K562 (cell line): ENCODE measurements around the gene CSAD. TPM values are rescaled to one million over a fixed set of nuclear protein-coding genes. Genes with fewer than 3 reads are reported as not detected.

ENCODE experiments used
- polyA plus RNA-seq, 8 experiments: library from polyadenylated mRNA; depleted of rRNA in 4 of 8; stranded (reverse) in 5 of 8; unstranded in 3 of 8; fragments of >200 nt; fragmentation: Nextera tagmentation in 2 of 8; fragmentation: Illumina TruSeq in 1 of 8; extraction: Ambion mirVana in 2 of 8; extraction: Trizol in 1 of 8; gene quantifications; 2 replicates each; pipeline versions ENCODE4 v1.2.1 to v1.2.3, GENCODE V29; 2011 to 2014; ENCODE audit warnings: inconsistent platforms in 1 of 8, missing spikeins in 1 of 8
- total RNA-seq, 7 experiments: library from RNA; depleted of rRNA in 6 of 7; stranded (reverse); fragments of >200 nt in 6 of 7; fragmentation: Illumina TruSeq in 2 of 7; extraction: Trizol in 2 of 7; gene quantifications; 2 replicates each; pipeline versions ENCODE4 v1.2.1 to v1.2.3, GENCODE V29; 2011 to 2021; ENCODE audit warnings: low replicate concordance in 1 of 7
- TF ChIP-seq, protein P1 (sequence below), 2 experiments: fragments of 450-650 bp; formaldehyde crosslinking in 1 of 2; IDR thresholded peaks; 2 replicates each; pipeline versions ENCODE4 v1.4.0 to v1.6.1; 2014 to 2020; ENCODE audit warnings: mild to moderate bottlenecking in 2 of 2, borderline replicate concordance in 1 of 2, low read depth in 1 of 2

Gene CSAD
- total and polyA plus RNA-seq, 9 of the 15 experiments (the other 6 are each of a cell fraction or from before 2014, with no cell fraction given) = 1.8 to 19.6 (median 8.1) TPM

DNA sequence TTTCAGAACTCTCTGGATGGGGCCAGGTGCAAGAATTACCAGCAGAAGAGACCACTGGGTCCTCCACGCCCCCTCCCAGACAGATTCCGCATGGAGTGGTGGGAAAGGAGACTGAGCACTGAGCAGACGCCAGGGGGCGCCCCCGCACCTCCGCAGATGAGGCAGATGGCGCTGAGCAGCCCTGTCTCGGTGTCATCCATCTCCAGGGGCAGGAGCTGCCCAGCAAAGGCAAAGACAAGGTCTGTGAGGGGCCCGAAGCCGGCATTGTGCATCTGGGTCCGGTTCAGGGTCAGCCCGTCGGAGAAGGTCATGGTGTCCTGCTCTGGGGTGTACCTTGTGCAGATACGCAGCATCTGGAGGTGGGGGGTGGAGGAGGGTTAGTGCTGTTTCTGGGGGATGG, 32.6 kb upstream of the CSAD start (continued):
- TF ChIP-seq, protein P1, sequence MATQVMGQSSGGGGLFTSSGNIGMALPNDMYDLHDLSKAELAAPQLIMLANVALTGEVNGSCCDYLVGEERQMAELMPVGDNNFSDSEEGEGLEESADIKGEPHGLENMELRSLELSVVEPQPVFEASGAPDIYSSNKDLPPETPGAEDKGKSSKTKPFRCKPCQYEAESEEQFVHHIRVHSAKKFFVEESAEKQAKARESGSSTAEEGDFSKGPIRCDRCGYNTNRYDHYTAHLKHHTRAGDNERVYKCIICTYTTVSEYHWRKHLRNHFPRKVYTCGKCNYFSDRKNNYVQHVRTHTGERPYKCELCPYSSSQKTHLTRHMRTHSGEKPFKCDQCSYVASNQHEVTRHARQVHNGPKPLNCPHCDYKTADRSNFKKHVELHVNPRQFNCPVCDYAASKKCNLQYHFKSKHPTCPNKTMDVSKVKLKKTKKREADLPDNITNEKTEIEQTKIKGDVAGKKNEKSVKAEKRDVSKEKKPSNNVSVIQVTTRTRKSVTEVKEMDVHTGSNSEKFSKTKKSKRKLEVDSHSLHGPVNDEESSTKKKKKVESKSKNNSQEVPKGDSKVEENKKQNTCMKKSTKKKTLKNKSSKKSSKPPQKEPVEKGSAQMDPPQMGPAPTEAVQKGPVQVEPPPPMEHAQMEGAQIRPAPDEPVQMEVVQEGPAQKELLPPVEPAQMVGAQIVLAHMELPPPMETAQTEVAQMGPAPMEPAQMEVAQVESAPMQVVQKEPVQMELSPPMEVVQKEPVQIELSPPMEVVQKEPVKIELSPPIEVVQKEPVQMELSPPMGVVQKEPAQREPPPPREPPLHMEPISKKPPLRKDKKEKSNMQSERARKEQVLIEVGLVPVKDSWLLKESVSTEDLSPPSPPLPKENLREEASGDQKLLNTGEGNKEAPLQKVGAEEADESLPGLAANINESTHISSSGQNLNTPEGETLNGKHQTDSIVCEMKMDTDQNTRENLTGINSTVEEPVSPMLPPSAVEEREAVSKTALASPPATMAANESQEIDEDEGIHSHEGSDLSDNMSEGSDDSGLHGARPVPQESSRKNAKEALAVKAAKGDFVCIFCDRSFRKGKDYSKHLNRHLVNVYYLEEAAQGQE (IDR thresholded peaks at IDR 0.05; ENCODE audit: borderline replicate concordance) = peak; percentile 96
- TF ChIP-seq, protein P1 (CRISPR knock-in tag; IDR thresholded peaks at IDR 0.05; ENCODE audit: low read depth) = no peak
